NCI-H82 treated with DMSO at 0.1 percent for 48 hours (cell line): ENCODE results near the gene GNB3.
A peak's percentile ranks its signal among the peaks of the same experiment; 100 is the strongest.
"Not testable (repeated sequence)": the region's sequence is repeated elsewhere in the genome, so short reads cannot be mapped to it uniquely, and the experiment has no call there.

Experiments
- DNase-seq: peaks from one replicate; lab custom pipeline; 2025; ENCODE audit not compliant: unreplicated experiment; lab: John Stamatoyannopoulos, UW

The GNB3 gene

GRCh38 chr12:6858799-6859198, 18.1 kb downstream of the GNB3 start:
- DNase-seq, result no peak

GRCh38 chr12:6860116-6860515, 19.4 kb downstream of the GNB3 start:
- DNase-seq, result no peak

GRCh38 chr12:6860942-6861341, 20.2 kb downstream of the GNB3 start:
- no peak for DNase-seq

GRCh38 chr12:6861391-6861790, 20.7 kb downstream of the GNB3 start:
- no peak for DNase-seq

GRCh38 chr12:6863033-6863432, 22.3 kb downstream of the GNB3 start:
- no peak for DNase-seq

- DNase-seq, result no peak
Observed at GRCh38 chr12:6863586-6864321, 23.0 kb downstream of the GNB3 start.

- not testable (repeated sequence) for DNase-seq
Observed at GRCh38 chr12:6865307-6865706, 24.6 kb downstream of the GNB3 start.

GRCh38 chr12:6866163-6866919, 25.6 kb downstream of the GNB3 start:
- DNase-seq, result no peak

GRCh38 chr12:6866920-6867412, 26.2 kb downstream of the GNB3 start:
- no peak for DNase-seq

- peak; percentile 77 for DNase-seq
Observed at GRCh38 chr12:6867413-6868210, 26.9 kb downstream of the GNB3 start, which contains the start of gene TPI1. TSS of gene TPI1 (plus strand) at chr12:6867531. CDS start at chr12:6867567, 36 bp downstream.

GRCh38 chr12:6868211-6869048, 27.7 kb downstream of the GNB3 start:
- no peak for DNase-seq

GRCh38 chr12:6869049-6870021, 28.6 kb downstream of the GNB3 start:
- DNase-seq, result peak; percentile 66

- not testable (repeated sequence) for DNase-seq
Observed at GRCh38 chr12:6870304-6870703, 29.6 kb downstream of the GNB3 start.

GRCh38 chr12:6871052-6871957, 30.6 kb downstream of the GNB3 start:
- no peak for DNase-seq

GRCh38 chr12:6872073-6873048, 31.6 kb downstream of the GNB3 start:
- DNase-seq, result peak; percentile 52

- peak; percentile 90 for DNase-seq
Observed at GRCh38 chr12:6873094-6874014, 32.6 kb downstream of the GNB3 start, which contains the start of gene SPSB2. TSS of gene SPSB2 (minus strand) at chr12:6873303. CDS start at chr12:6872901, 402 bp downstream.
